NCI-H1694 treated with DMSO at 0.1 percent for 48 hours (cell line): ENCODE results near the gene GABARAPL2.
"Not testable (repeated sequence)": the region's sequence is repeated elsewhere in the genome, so short reads cannot be mapped to it uniquely, and the experiment has no call there.

Experiments
- DNase-seq: peaks from one replicate; lab custom pipeline; 2025; lab: John Stamatoyannopoulos, UW

GABARAPL2 gene

GRCh38 chr16:75591927-75592326 lies 25.7 kb downstream of the GABARAPL2 start:
- DNase-seq: not testable (repeated sequence)

- no peak for DNase-seq
Observed at GRCh38 chr16:75593308-75593707, 27.1 kb downstream of the GABARAPL2 start.

- peak; percentile 15 for DNase-seq
Observed at GRCh38 chr16:75593825-75594820, 27.9 kb downstream of the GABARAPL2 start.

- no peak for DNase-seq
Observed at GRCh38 chr16:75599452-75600277, 33.5 kb downstream of the GABARAPL2 start.

GRCh38 chr16:75603241-75603640 lies 37.1 kb downstream of the GABARAPL2 start:
- DNase-seq: no peak

- DNase-seq: no peak
Observed at GRCh38 chr16:75606507-75606906, 40.3 kb downstream of the GABARAPL2 start.

GRCh38 chr16:75614066-75614897 lies 48.1 kb downstream of the GABARAPL2 start:
- DNase-seq: no peak

GRCh38 chr16:75615619-75616018 lies 49.4 kb downstream of the GABARAPL2 start:
- no peak for DNase-seq

GRCh38 chr16:75616521-75617010 lies 50.4 kb downstream of the GABARAPL2 start:
- no peak for DNase-seq

GRCh38 chr16:75617121-75617520 lies 50.9 kb downstream of the GABARAPL2 start:
- no peak for DNase-seq

GRCh38 chr16:75618780-75619179 lies 52.6 kb downstream of the GABARAPL2 start:
- DNase-seq: no peak

- no peak for DNase-seq
Observed at GRCh38 chr16:75620326-75621169, 54.4 kb downstream of the GABARAPL2 start.

- DNase-seq: peak; percentile 33
Observed at GRCh38 chr16:75621170-75621477, 54.9 kb downstream of the GABARAPL2 start.

GRCh38 chr16:75622761-75623605 lies 56.8 kb downstream of the GABARAPL2 start, which contains the start of gene ADAT1:
TSS of gene ADAT1 (minus strand) at chr16:75623281. CDS start at chr16:75620799, 2,482 bp downstream.
- peak; percentile 90 for DNase-seq

GRCh38 chr16:75624921-75625334 lies 58.7 kb downstream of the GABARAPL2 start:
- no peak for DNase-seq

- DNase-seq: no peak
Observed at GRCh38 chr16:75626806-75627205, 60.6 kb downstream of the GABARAPL2 start.
